Astrocyte of the cerebellum (primary cell): ENCODE measurements around the gene FOXA1.

Experiments
- DNase-seq: peaks from one replicate; pipeline ENCODE4 v3.0.0-alpha.2; 2011; ENCODE audit warnings: low read depth
- H3K4me3 ChIP-seq: 2 replicates; pipeline ENCODE4 v1.5.1; 2011; ENCODE audit warnings: mild to moderate bottlenecking, low read depth, low read length, moderate library complexity
- CTCF ChIP-seq: IDR thresholded peaks from 2 replicates; pipeline ENCODE4 v1.5.1; 2012; ENCODE audit warnings: low read length, low read depth, moderate library complexity, mild to moderate bottlenecking; ENCODE audit errors: missing control alignments
- in situ Hi-C: cut with HindIII; loops from 2 replicates; pipeline ENCODE4 v1.10.0; 2017; ENCODE audit warnings: low sequenced_read_pairs

FOXA1 gene

GRCh38 chr14:37594238-37594970 is 645 bp downstream of the FOXA1 start:
- in situ Hi-C loops: no loop called here
- peak; percentile 82 for TF ChIP-seq CTCF
- peak; percentile 61 for DNase-seq
- peak overlapping the region; percentile 41 for H3K4me3 ChIP-seq

DNA sequence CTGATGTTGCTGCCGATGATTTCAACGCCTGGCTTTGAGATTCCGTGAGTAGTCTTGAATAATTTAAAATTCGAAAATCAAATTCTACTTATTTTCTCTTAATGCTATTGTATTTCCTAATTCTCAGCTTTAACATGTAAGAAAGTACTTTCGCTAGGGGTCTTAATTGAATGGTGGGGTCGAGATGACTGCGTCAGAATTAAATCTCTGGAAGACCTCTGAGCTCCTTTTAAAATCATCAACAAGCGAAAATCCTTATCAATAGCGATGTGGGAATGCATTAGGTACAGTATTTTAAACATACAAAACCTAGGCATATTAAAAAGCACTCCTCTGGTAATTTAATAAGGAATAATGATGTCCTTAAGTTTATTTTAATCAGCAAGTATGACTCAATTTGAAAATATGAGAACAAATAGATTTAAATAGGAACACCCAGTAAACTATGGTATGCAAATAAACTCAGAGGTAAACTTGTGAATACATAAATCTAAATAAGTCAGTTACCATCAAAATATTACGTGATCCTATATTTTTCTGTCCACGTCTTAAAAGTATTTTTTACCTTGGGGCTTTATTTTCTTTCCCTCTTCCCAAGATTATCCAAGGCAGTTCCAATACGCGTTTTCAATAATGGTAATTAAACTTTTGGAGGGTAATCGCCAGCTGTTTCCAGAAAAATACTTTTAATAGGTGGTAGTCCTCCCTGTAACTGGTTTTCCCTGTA is 1.4 kb downstream of the FOXA1 start:
- H3K4me3 ChIP-seq: no peak overlapping the region
- in situ Hi-C loops: no loop called here
- no peak for TF ChIP-seq CTCF
- no peak for DNase-seq

DNA sequence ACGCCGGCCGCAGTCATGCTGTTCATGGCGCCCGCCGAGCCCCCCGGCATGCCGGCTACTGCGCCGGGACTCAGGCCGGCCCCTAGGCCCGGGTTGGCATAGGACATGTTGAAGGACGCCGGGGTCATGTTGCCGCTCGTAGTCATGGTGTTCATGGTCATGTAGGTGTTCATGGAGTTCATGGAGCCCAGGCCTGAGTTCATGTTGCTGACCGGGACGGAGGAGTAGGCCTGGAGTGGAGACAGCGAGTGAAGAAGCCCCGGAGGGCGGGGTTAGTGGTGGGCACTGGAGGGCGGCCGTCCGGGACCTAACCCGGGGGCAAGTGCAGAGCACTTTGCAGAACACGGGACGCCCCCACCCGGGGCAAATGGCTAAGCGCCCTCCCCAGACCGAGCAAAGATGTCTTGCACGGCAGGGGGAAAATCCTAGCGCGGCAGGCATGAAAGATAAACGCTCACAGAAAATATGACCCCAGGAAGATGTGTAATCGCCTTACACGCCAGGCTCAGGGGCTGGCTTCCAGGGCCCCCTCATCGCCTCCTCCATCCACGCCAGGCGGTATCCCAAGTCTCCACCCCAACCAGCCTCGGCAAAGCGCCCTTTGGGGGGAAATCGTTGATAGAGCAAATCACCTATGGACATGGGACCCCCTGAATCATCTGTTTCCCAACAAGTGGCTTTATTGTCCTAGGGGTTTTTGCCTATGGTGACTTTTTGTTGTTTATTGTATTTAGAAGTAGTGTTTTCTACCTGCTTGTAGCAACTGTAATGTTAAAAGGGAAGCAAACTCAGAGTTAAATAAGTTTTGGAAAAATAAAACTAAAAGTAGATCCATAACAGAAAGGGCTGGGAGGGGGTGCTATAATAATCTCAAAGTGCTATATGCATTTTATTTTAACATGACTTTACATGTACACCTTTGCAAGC is 2.3 kb downstream of the FOXA1 start:
- in situ Hi-C loops: no loop called here
- no peak for TF ChIP-seq CTCF
- DNase-seq: no peak
- no peak overlapping the region for H3K4me3 ChIP-seq

DNA sequence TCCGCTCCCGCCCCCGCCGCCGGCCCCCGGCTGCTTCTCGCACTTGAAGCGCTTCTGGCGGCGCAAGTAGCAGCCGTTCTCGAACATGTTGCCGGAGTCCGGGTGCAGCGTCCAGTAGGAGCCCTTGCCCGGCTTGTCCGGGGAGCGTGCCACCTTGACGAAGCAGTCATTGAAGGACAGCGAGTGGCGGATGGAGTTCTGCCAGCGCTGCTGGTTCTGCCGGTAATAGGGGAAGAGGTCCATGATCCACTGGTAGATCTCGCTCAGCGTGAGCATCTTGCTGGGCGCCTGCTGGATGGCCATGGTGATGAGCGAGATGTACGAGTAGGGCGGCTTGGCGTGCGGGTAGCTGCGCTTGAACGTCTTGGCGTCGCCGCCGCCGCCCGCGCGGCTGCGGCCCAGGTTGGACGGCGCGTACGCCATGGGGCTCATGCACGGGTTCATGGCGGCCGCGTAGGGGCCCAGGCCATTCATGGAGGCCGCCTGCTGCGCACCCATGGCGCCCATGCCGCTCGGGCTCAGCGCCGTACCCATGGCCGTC is 3.0 kb downstream of the FOXA1 start:
- H3K4me3 ChIP-seq: no peak overlapping the region
- in situ Hi-C loops: no loop called here
- DNase-seq: no peak

DNA sequence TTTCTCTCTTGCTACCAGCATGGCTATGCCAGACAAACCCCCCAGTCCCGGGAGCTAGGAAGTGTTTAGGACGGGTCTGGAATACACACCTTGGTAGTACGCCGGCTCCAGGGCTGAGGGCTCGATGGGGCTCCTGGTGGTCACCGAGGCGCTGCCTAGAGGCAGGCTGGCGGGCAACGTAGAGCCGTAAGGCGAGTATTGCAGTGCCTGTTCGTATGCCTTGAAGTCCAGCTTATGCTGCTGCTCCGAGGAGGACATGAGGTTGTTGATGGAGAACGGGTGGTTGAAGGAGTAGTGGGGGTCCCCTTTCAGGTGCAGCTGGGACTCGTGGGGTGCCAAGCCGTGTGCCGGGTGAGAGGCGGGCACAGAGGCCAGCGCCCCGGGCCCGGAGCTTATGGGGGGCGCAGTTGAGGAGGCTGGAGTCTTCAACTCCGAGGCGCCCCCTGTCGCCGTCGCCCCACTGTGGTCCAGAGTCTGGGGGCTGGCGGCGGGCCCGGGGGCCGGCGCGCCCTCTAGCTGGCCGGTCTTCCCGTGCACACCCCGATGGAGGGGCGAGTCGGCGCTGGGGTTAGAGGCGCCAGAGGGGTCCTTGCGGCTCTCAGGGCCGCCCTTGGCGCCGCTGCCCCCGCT is 3.6 kb downstream of the FOXA1 start:
- no peak overlapping the region for H3K4me3 ChIP-seq
- no peak for DNase-seq
- in situ Hi-C loops: no loop called here
- TF ChIP-seq CTCF: no peak

More for the DNA sequence above, 3.0 kb downstream of the FOXA1 start:
- TF ChIP-seq CTCF: no peak
